ENCODE data around the gene DTD1.

Gene DTD1

DNA sequence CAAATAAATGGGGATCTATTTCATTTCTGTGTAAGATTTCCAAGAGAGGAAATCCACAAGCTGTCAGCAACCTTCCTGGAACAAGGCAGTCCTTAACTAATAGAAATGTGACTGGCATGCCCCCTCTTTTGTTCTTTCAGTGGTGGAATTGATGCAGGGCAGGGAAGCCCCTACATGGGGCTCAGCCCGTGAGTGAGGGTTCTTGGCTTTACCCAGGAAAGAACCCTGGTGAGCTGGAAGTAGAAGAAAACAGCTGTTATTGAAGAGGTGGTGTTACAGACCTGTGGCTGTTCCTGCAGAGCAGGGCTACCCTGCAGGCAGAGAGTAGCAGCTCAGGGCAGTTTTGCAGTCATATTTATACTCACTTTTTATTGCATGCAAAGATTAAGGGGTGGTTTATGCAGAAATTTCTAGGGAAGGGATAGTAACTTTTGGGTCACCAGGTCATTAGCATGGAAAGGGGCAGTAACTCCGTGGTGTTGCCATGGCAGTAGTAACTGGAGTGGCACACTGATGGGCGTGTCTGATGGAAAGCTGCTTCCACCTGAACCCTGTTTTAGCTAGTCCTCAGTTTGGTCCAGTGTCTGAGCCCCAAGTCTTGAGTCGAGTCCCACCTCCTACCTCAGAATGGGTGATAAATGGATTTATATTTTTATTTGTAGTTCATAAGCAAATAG lies 137.1 kb downstream of the DTD1 start:
- H3K27ac ChIP-seq = no peak overlapping the region
- no peak overlapping the region for H3K4me3 ChIP-seq
- no peaks in the 10 kb centered on the region for H3K4me1 ChIP-seq
- no peaks in the 10 kb centered on the region for H3K36me3 ChIP-seq
- intact Hi-C loops (cut with DNase I; ENCODE audit: low total_unique reads) = no loop called here
- H3K27me3 ChIP-seq = no peaks in the 10 kb centered on the region
- TF ChIP-seq, protein P1, sequence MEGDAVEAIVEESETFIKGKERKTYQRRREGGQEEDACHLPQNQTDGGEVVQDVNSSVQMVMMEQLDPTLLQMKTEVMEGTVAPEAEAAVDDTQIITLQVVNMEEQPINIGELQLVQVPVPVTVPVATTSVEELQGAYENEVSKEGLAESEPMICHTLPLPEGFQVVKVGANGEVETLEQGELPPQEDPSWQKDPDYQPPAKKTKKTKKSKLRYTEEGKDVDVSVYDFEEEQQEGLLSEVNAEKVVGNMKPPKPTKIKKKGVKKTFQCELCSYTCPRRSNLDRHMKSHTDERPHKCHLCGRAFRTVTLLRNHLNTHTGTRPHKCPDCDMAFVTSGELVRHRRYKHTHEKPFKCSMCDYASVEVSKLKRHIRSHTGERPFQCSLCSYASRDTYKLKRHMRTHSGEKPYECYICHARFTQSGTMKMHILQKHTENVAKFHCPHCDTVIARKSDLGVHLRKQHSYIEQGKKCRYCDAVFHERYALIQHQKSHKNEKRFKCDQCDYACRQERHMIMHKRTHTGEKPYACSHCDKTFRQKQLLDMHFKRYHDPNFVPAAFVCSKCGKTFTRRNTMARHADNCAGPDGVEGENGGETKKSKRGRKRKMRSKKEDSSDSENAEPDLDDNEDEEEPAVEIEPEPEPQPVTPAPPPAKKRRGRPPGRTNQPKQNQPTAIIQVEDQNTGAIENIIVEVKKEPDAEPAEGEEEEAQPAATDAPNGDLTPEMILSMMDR (IDR thresholded peaks at IDR 0.05) = no peak
- H3K9me3 ChIP-seq = no peaks in the 10 kb centered on the region
- no peak for DNase-seq

DNA sequence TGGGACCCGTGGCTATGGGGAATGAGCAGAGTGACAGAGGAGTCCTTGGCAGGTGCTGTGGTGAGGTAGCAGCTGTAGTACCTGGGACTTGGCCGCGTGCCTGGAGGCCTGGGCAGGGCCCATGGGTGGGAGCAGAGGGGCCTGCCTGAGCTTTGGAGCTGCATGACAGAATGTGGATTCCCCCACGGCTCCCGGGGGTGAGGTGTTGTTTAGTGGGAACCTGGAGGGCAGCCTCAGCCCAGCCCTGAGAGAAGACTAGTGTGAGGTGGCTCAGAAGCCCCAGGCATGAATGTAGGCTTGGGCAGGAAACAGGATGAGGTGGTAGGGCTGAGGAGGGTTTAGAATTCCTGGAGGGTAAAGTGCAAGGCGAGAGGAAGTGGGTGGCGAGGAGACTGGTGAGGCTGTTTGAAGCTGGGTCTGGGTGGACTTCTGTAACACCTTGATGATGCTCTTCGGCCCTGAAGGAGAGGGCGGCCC lies 139.2 kb downstream of the DTD1 start:
- no peak for DNase-seq
- TF ChIP-seq, protein P1 (IDR thresholded peaks at IDR 0.05) = no peak
- Histone ChIP-seq H3K36me3 (no peaks in the 10 kb centered on the region), H3K4me1 (no peaks in the 10 kb centered on the region), H3K4me3 (no peak overlapping the region), H3K9me3 (no peaks in the 10 kb centered on the region), H3K27me3 (no peaks in the 10 kb centered on the region), H3K27ac (no peak overlapping the region)
- intact Hi-C loops (cut with DNase I; ENCODE audit: low total_unique reads) = no loop called here

DNA sequence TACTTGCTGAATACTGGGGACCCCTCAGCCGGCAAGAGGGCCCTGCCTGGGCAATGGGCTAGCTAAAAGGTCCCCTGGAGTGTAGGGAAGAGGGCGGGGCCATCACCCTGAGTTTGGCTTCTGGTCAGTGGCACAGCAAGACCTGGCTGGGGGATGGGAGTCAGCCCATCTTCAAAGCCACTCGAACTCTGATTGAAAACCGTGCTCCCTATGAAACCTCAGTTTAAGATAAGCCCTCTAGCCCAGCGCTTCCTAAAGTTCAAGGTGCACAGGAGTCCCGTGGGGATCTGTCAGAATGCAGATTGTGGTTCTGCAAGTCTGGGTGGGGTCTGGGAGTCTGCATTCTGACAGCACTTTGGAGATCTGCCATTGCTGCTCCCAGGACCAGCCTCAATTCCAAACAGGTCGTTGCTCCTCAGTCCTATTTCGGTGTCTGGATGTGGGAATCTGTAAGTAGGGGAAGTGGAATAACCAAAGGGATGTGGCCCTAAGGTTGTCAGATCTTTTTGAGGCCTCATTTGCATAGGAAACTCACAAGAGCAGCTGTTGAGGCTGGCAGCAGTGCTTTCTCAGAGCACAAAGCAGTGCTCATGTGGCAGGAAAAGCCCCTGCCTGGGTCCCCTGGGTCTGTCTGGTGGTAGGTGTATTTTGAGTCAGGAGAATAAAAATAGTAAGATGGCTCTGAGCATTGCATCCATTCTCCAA lies 140.5 kb downstream of the DTD1 start:
- Histone ChIP-seq H3K9me3 (no peaks in the 10 kb centered on the region), H3K27ac (no peak overlapping the region), H3K4me1 (no peaks in the 10 kb centered on the region), H3K27me3 (no peaks in the 10 kb centered on the region), H3K4me3 (no peak overlapping the region), H3K36me3 (no peaks in the 10 kb centered on the region)
- no peak for DNase-seq
- TF ChIP-seq, protein P1 (IDR thresholded peaks at IDR 0.05) = no peak
- intact Hi-C loops (cut with DNase I; ENCODE audit: low total_unique reads) = no loop called here

DNA sequence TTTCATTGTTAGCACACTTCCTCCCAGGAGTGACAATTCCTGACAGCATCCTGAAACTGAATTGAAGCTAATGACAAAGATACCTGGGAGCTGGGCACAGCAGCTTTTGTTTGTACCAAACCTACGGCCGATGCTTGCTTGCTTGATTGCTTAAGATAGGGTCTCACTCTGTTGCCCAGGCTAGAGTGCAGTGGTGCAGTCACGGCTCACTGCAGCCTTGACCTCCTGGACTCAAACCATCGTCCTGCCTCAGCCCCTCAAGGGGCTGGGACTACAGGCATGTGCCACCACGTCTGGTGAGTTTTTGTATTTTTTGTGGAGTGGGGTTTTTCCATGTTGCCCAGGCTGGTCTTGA lies 141.0 kb downstream of the DTD1 start:
- Histone ChIP-seq H3K27ac (no peak overlapping the region), H3K36me3 (no peaks in the 10 kb centered on the region), H3K27me3 (no peaks in the 10 kb centered on the region), H3K4me3 (no peak overlapping the region), H3K4me1 (no peaks in the 10 kb centered on the region), H3K9me3 (no peaks in the 10 kb centered on the region)
- DNase-seq = no peak
- intact Hi-C loops (cut with DNase I; ENCODE audit: low total_unique reads) = no loop called here
- TF ChIP-seq, protein P1 (IDR thresholded peaks at IDR 0.05) = no peak

DNA sequence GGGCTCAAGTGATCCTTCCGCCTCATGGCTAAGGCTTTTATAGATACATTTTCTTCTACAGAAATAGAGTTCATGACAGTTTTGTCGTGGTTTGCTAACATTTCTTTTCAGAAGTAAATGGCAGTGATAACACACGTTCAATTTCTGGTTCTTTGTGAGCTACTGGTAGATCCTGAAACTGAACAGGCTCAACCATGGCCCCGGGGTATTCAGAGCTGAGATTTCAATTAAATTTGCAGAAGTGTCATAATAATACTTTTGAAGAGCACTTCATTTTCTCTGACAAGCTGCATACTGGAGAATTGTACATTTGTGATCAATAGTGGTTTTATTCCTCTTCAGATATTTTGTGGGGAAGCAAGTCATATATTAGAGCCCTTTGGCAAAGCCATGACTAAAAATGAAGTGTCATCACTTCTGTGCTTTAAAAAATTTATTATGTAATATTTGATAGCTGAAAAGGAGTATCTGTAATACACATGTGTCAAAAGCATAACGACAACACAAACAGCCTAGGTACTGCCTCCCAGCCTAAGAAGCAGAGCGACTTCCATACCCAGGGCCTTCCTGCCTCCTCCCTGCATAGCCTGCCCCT lies 141.5 kb downstream of the DTD1 start:
- H3K4me3 ChIP-seq = no peak overlapping the region
- no peaks in the 10 kb centered on the region for H3K9me3 ChIP-seq
- TF ChIP-seq, protein P1 (IDR thresholded peaks at IDR 0.05) = no peak
- no peak for DNase-seq
- H3K27me3 ChIP-seq = no peaks in the 10 kb centered on the region
- H3K4me1 ChIP-seq = no peaks in the 10 kb centered on the region
- H3K36me3 ChIP-seq = no peaks in the 10 kb centered on the region
- no peak overlapping the region for H3K27ac ChIP-seq
- intact Hi-C loops (cut with DNase I; ENCODE audit: low total_unique reads) = no loop called here

All from tibial artery (tissue), 4 donors.